ENCODE data around the gene PEAK1. TPM values are rescaled to one million over a fixed set of nuclear protein-coding genes. Genes with fewer than 3 reads are reported as not detected.

PEAK1 gene
- total RNA-seq, 2 donors from 2014 or later, result 25.4 to 38.4 TPM

- Mint-ChIP-seq H3K4me3 (no peak overlapping the region), H3K9me3 (no peaks in the 10 kb centered on the region), H3K4me1 (peaks cover 21% of the 10 kb centered on the region), H3K27ac (no peak overlapping the region), H3K36me3 (ENCODE audit: low read depth) (peaks cover 3% of the 10 kb centered on the region), H3K27me3 (ENCODE audit: insufficient read depth) (no peaks in the 10 kb centered on the region)
- no peaks in the 10 kb centered on the region for H3K27me3 ChIP-seq (ENCODE audit: control insufficient read depth, insufficient read depth, low read length, poor library complexity, severe bottlenecking)
- TF ChIP-seq, protein P1, sequence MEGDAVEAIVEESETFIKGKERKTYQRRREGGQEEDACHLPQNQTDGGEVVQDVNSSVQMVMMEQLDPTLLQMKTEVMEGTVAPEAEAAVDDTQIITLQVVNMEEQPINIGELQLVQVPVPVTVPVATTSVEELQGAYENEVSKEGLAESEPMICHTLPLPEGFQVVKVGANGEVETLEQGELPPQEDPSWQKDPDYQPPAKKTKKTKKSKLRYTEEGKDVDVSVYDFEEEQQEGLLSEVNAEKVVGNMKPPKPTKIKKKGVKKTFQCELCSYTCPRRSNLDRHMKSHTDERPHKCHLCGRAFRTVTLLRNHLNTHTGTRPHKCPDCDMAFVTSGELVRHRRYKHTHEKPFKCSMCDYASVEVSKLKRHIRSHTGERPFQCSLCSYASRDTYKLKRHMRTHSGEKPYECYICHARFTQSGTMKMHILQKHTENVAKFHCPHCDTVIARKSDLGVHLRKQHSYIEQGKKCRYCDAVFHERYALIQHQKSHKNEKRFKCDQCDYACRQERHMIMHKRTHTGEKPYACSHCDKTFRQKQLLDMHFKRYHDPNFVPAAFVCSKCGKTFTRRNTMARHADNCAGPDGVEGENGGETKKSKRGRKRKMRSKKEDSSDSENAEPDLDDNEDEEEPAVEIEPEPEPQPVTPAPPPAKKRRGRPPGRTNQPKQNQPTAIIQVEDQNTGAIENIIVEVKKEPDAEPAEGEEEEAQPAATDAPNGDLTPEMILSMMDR (conservative IDR thresholded peaks at IDR 0.05), result no peak
- H3K9ac ChIP-seq (ENCODE audit: extremely low read depth, low read length, poor library complexity, severe bottlenecking), result no peak overlapping the region
- peaks cover 3% of the 10 kb centered on the region for H3K4me1 ChIP-seq (ENCODE audit: control insufficient read depth, insufficient read depth, low read length)
- H3K4me3 ChIP-seq (ENCODE audit: low read length), result no peak overlapping the region
- no peak for DNase-seq
- no peaks in the 10 kb centered on the region for H3K9me3 ChIP-seq (ENCODE audit: control insufficient read depth, low read length)
- no peak overlapping the region for H3K27ac ChIP-seq (ENCODE audit: low read depth, low read length)
- no peaks in the 10 kb centered on the region for H3K36me3 ChIP-seq (ENCODE audit: control insufficient read depth, insufficient read depth, low read length)
- WGBS, 2 experiments (ENCODE audit: insufficient coverage in 1 of 2, insufficient read length in 1 of 2), result 93% methylated on average over 2 of the region's 2 CpGs; no CpG with 5 or more reads in 1 of the 2 experiments
These were observed 70.2 kb downstream of the PEAK1 start for GRCh38 chr15:77349666-77350065.

GRCh38 chr15:77348511-77348910, 71.4 kb downstream of the PEAK1 start:
- no peak overlapping the region for H3K27ac Mint-ChIP-seq
- no peak overlapping the region for H3K4me3 Mint-ChIP-seq
- WGBS, 2 experiments (ENCODE audit: insufficient coverage in 1 of 2, insufficient read length in 1 of 2), result 90% methylated on average over 3 of the region's 4 CpGs; no CpG with 5 or more reads in 1 of the 2 experiments
- Histone ChIP-seq H3K27ac (ENCODE audit: low read depth, low read length) (no peak overlapping the region), H3K36me3 (ENCODE audit: control insufficient read depth, insufficient read depth, low read length) (no peaks in the 10 kb centered on the region), H3K9ac (ENCODE audit: extremely low read depth, low read length, poor library complexity, severe bottlenecking) (no peak overlapping the region), H3K4me3 (ENCODE audit: low read length) (no peak overlapping the region), H3K9me3 (ENCODE audit: control insufficient read depth, low read length) (no peaks in the 10 kb centered on the region), H3K27me3 (ENCODE audit: control insufficient read depth, insufficient read depth, low read length, poor library complexity, severe bottlenecking) (no peaks in the 10 kb centered on the region), H3K4me1 (ENCODE audit: control insufficient read depth, insufficient read depth, low read length) (peaks cover 3% of the 10 kb centered on the region)
- TF ChIP-seq, protein P1 (conservative IDR thresholded peaks at IDR 0.05), result no peak
- H3K36me3 Mint-ChIP-seq (ENCODE audit: low read depth), result peaks cover 7% of the 10 kb centered on the region
- H3K9me3 Mint-ChIP-seq, result peaks cover 3% of the 10 kb centered on the region
- peaks cover 21% of the 10 kb centered on the region for H3K4me1 Mint-ChIP-seq
- no peaks in the 10 kb centered on the region for H3K27me3 Mint-ChIP-seq (ENCODE audit: insufficient read depth)
- DNase-seq, result no peak

- Mint-ChIP-seq H3K4me1 (peaks cover 21% of the 10 kb centered on the region), H3K9me3 (peaks cover 5% of the 10 kb centered on the region), H3K27me3 (ENCODE audit: insufficient read depth) (no peaks in the 10 kb centered on the region), H3K36me3 (ENCODE audit: low read depth) (peaks cover 8% of the 10 kb centered on the region), H3K27ac (no peak overlapping the region), H3K4me3 (no peak overlapping the region)
- Histone ChIP-seq H3K4me3 (ENCODE audit: low read length) (no peak overlapping the region), H3K27me3 (ENCODE audit: control insufficient read depth, insufficient read depth, low read length, poor library complexity, severe bottlenecking) (no peaks in the 10 kb centered on the region), H3K27ac (ENCODE audit: low read depth, low read length) (no peak overlapping the region), H3K36me3 (ENCODE audit: control insufficient read depth, insufficient read depth, low read length) (no peaks in the 10 kb centered on the region), H3K9ac (ENCODE audit: extremely low read depth, low read length, poor library complexity, severe bottlenecking) (no peak overlapping the region), H3K4me1 (ENCODE audit: control insufficient read depth, insufficient read depth, low read length) (peaks cover 3% of the 10 kb centered on the region), H3K9me3 (ENCODE audit: control insufficient read depth, low read length) (no peaks in the 10 kb centered on the region)
- 84 to 89% methylated on average over 3 to 4 of the region's 4 CpGs for WGBS, 2 experiments (ENCODE audit: insufficient coverage in 1 of 2, insufficient read length in 1 of 2)
- TF ChIP-seq, protein P1 (conservative IDR thresholded peaks at IDR 0.05), result no peak
- no peak for DNase-seq
These were observed 72.7 kb downstream of the PEAK1 start for GRCh38 chr15:77347197-77347596.

Measured in endodermal cell (in vitro differentiated cells).